Skeletal muscle tissue (tissue), 4 donors: ENCODE data around the gene FGF2. TPM values are rescaled to one million over a fixed set of nuclear protein-coding genes. Genes with fewer than 3 reads are reported as not detected.

Experiments used
- H3K27ac ChIP-seq: one replicate; pipeline ENCODE4 v1.7.0; 2013; ENCODE audit warnings: mild to moderate bottlenecking, low read depth, low read length, inconsistent platforms
- H3K27me3 ChIP-seq, 3 donors: one replicate each; pipeline ENCODE4 v1.7.0; 2013; ENCODE audit warnings: low read length in 3 of 3; ENCODE audit not compliant: control insufficient read depth in 3 of 3, insufficient read depth in 3 of 3
- H3K36me3 ChIP-seq, 3 donors: one replicate each; pipeline ENCODE4 v1.7.0; 2013; ENCODE audit warnings: low read length in 3 of 3; ENCODE audit not compliant: control insufficient read depth in 3 of 3, insufficient read depth in 3 of 3
- H3K4me1 ChIP-seq, 3 donors: one replicate each; pipeline ENCODE4 v1.7.0; 2013; ENCODE audit warnings: low read length in 3 of 3, mild to moderate bottlenecking in 3 of 3; ENCODE audit not compliant: control insufficient read depth in 3 of 3, insufficient read depth in 3 of 3
- H3K4me3 ChIP-seq, 3 donors: one replicate each; pipeline ENCODE4 v1.7.0; 2013; ENCODE audit warnings: low read length in 3 of 3
- H3K9ac ChIP-seq, 3 donors: one replicate each; pipeline ENCODE4 v1.7.0; 2013; ENCODE audit warnings: low read length in 3 of 3, mild to moderate bottlenecking in 3 of 3, moderate library complexity in 2 of 3, low read depth in 1 of 3
- H3K9me3 ChIP-seq, 3 donors: one replicate each; pipeline ENCODE4 v1.7.0; 2013; ENCODE audit warnings: low read length in 3 of 3; ENCODE audit not compliant: control insufficient read depth in 3 of 3
- total RNA-seq: library from RNA; depleted of rRNA; stranded (reverse); fragments of >200 nt; gene quantifications from one replicate; pipeline ENCODE4 v1.2.3, GENCODE V29; 2014
- donor health status: Osteomylitis.

The FGF2 gene
- total RNA-seq, 1 donor from 2014 or later = 8.4 TPM

- Histone ChIP-seq H3K27ac (no peak overlapping the region), H3K27me3 (no peaks in the 10 kb centered on the region), H3K4me1 (no peaks in the 10 kb centered on the region), H3K36me3 (peaks cover 0 to 14% (median 6%) of the 10 kb centered on the region in 3 donors), H3K9me3 (no peaks in the 10 kb centered on the region), H3K9ac (no peak overlapping the region), H3K4me3 (no peak overlapping the region)
These were observed 87.8 kb downstream of the FGF2 start for GRCh38 chr4:122914292-122914904.

GRCh38 chr4:122914938-122915337, 88.3 kb downstream of the FGF2 start:
- Histone ChIP-seq H3K27me3 (no peaks in the 10 kb centered on the region), H3K9ac (no peak overlapping the region), H3K27ac (no peak overlapping the region), H3K36me3 (peaks cover 0 to 14% (median 3%) of the 10 kb centered on the region in 3 donors), H3K4me1 (no peaks in the 10 kb centered on the region), H3K9me3 (no peaks in the 10 kb centered on the region), H3K4me3 (no peak overlapping the region)

GRCh38 chr4:122917731-122918130, 91.1 kb downstream of the FGF2 start:
- no peak overlapping the region for H3K9ac ChIP-seq
- peaks cover 0 to 7% (median 2%) of the 10 kb centered on the region in 3 donors for H3K4me1 ChIP-seq
- H3K36me3 ChIP-seq = peaks cover 0 to 9% (median 3%) of the 10 kb centered on the region in 3 donors
- no peaks in the 10 kb centered on the region for H3K9me3 ChIP-seq
- no peak overlapping the region for H3K27ac ChIP-seq
- H3K4me3 ChIP-seq = no peak overlapping the region
- no peaks in the 10 kb centered on the region for H3K27me3 ChIP-seq

- no peak overlapping the region for H3K4me3 ChIP-seq
- no peaks in the 10 kb centered on the region for H3K27me3 ChIP-seq
- H3K4me1 ChIP-seq = peaks cover 8 to 13% (median 10%) of the 10 kb centered on the region in 3 donors
- no peak overlapping the region for H3K9ac ChIP-seq
- H3K9me3 ChIP-seq = no peaks in the 10 kb centered on the region
- H3K36me3 ChIP-seq = peaks cover 0 to 2% (median 0%) of the 10 kb centered on the region in 3 donors
- H3K27ac ChIP-seq = no peak overlapping the region
These were observed 93.8 kb downstream of the FGF2 start for GRCh38 chr4:122920473-122920872.

GRCh38 chr4:122921300-122921699, 94.7 kb downstream of the FGF2 start:
- H3K27ac ChIP-seq = no peak overlapping the region
- no peaks in the 10 kb centered on the region for H3K9me3 ChIP-seq
- H3K27me3 ChIP-seq = no peaks in the 10 kb centered on the region
- H3K36me3 ChIP-seq = peaks cover 0 to 2% (median 0%) of the 10 kb centered on the region in 3 donors
- peaks cover 8 to 13% (median 10%) of the 10 kb centered on the region in 3 donors for H3K4me1 ChIP-seq
- peak overlapping the region; percentile 91 to 95 (median 92) for H3K4me3 ChIP-seq
- H3K9ac ChIP-seq = no peak overlapping the region

GRCh38 chr4:122921971-122922876, 95.6 kb downstream of the FGF2 start, which contains the start of gene NUDT6:
NUDT6 (minus strand) TSS chr4:122922597; CDS start chr4:122922572, 25 bp downstream.
- no peaks in the 10 kb centered on the region for H3K9me3 ChIP-seq
- H3K4me3 ChIP-seq = peak within 1 kb of the TSS; percentile 91 to 95 (median 92)
- H3K36me3 ChIP-seq = no peaks in the 10 kb centered on the region
- peak within 1 kb of the TSS; percentile 57 for H3K27ac ChIP-seq
- H3K4me1 ChIP-seq = peaks cover 8 to 13% (median 10%) of the 10 kb centered on the region in 3 donors
- no peaks in the 10 kb centered on the region for H3K27me3 ChIP-seq
- peak within 1 kb of the TSS; percentile 72 to 88 (median 78) for H3K9ac ChIP-seq

- H3K27ac ChIP-seq = peak overlapping the region; percentile 57
- H3K9ac ChIP-seq = peak overlapping the region; percentile 72 to 88 (median 78)
- no peaks in the 10 kb centered on the region for H3K27me3 ChIP-seq
- peak overlapping the region; percentile 91 to 95 (median 92) for H3K4me3 ChIP-seq
- H3K4me1 ChIP-seq = peaks cover 8 to 13% (median 10%) of the 10 kb centered on the region in 3 donors
- no peaks in the 10 kb centered on the region for H3K36me3 ChIP-seq
- H3K9me3 ChIP-seq = no peaks in the 10 kb centered on the region
These were observed 96.4 kb downstream of the FGF2 start for GRCh38 chr4:122922877-122923511.

GRCh38 chr4:122928930-122929329, 102.3 kb downstream of the FGF2 start:
- Histone ChIP-seq H3K9ac (no peak overlapping the region), H3K27ac (no peak overlapping the region), H3K4me1 (peaks cover 3 to 6% (median 4%) of the 10 kb centered on the region in 3 donors), H3K36me3 (peaks cover 7 to 14% (median 9%) of the 10 kb centered on the region in 3 donors), H3K27me3 (no peaks in the 10 kb centered on the region), H3K4me3 (no peak overlapping the region), H3K9me3 (no peaks in the 10 kb centered on the region)

GRCh38 chr4:122930862-122931261, 104.2 kb downstream of the FGF2 start:
- no peak overlapping the region for H3K27ac ChIP-seq
- H3K27me3 ChIP-seq = no peaks in the 10 kb centered on the region
- no peaks in the 10 kb centered on the region for H3K4me1 ChIP-seq
- peaks cover 13 to 32% (median 23%) of the 10 kb centered on the region in 3 donors for H3K36me3 ChIP-seq
- no peak overlapping the region for H3K4me3 ChIP-seq
- H3K9me3 ChIP-seq = no peaks in the 10 kb centered on the region
- no peak overlapping the region for H3K9ac ChIP-seq
